Glomerular endothelial cell (primary cell): Measurements from ENCODE around the gene TSC22D2. TPM values are rescaled to one million over a fixed set of nuclear protein-coding genes. Genes with fewer than 3 reads are reported as not detected.
A peak's percentile ranks its signal among the peaks of the same experiment; 100 is the strongest.
"Not testable (repeated sequence)": the region's sequence is repeated elsewhere in the genome, so short reads cannot be mapped to it uniquely, and the experiment has no call there.

Experiments
- DNase-seq: peaks from one replicate; pipeline ENCODE4 v3.0.0-alpha.2; 2011; ENCODE audit warnings: low read depth, low spot score; ENCODE audit errors: extremely low read depth
- total RNA-seq: library from RNA; depleted of rRNA; stranded (reverse); fragments of >200 nt; gene quantifications from 2 replicates; pipeline ENCODE4 v1.2.3, GENCODE V29; 2015

Gene TSC22D2
- total RNA-seq, 1 donor from 2014 or later = 25.9 TPM

DNA sequence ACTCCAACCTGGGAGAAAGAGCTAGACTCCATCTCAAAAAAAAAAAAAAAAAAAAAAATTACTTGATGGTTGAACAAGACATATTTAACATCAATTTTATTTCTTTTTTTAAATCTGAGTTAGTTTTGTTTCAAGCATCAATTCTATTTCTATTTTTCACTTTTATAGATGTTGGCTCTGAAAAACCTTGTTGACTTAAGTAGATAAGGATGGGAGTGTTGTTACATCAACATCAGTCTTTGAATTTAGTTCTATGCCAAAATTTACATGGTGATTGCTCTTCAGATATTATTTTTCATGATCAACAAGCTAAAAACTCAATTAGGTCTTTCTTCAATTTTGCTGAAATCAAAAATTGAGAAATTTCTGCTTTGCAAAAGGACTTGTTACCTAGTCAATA, 71.3 kb downstream of the TSC22D2 start:
- no peak for DNase-seq

DNA sequence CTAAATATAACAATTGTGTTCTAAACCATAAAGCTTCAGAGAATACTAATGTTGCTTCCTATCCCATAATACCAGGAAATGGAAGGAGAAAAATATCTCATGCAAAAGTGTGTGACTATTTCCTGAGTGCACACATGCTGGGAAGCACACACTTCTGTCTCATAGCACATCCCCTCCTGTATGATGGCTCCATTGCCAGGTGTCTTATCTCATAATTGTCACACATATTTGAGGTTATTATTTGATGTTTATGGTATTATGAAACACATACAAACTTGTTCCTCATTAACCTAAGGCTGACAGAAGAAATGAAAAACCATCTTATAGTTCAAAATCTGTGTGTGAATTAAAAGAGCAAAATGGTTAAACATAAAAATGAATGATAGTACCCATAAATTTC, 72.8 kb downstream of the TSC22D2 start:
- no peak for DNase-seq

DNA sequence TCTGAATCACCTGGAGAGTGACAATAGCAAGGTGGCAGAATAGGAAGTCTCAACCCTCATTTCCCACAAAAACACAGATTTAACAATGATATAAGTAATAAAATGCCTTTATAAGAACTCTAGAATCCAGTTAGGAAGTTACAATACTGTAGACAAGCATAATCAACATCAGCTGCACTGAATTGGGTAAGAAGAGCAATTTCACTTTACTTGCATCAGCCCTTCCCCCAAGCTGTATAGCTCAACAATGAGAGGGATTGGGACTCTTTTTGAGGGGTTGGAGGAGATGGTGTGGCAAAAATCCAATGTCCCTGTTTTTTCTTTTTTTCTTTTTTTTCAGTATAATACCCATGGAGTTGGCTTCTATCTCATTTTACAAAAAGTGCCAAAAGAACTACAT, 75.1 kb downstream of the TSC22D2 start:
- DNase-seq = no peak

DNA sequence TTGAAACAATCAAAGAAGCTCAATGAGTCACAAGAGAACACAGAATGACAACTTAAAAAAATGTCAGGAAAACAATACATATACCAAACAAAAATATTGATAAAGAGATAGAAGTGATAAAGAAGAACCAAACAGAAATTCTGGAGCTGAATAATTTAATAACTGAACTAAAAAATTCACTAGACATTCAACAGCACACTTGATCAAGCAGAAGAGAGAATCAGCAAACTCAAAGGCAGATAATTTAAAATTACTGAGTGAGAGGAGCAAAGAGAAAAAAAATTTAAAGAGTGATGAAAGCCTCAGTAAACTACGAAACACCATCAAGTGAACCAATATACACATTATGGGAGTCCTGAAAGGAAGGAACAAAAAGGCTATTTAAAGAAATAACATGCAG, 76.3 kb downstream of the TSC22D2 start:
- no peak for DNase-seq

DNA sequence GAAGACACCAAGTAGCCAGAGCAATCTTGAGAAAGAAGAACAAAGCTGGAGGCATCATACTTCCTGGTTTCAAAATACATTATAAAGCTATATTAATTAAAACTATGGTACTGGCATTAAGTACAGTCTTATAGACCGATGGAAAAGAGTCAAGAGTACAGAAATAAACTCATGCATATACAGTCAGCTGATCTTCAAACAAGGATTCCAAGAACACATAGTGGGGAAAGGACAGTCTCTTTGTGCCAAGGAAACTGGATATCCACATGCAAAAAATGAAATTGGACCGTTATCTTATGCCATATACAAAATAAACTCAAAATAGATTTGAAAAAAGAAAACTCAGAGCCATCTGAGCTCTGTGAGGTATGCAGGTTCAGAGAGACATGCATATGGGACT, 80.8 kb downstream of the TSC22D2 start:
- DNase-seq = no peak

- no peak for DNase-seq
These were observed 82.3 kb downstream of the TSC22D2 start for GRCh38 chr3:150490277-150490986.

DNA sequence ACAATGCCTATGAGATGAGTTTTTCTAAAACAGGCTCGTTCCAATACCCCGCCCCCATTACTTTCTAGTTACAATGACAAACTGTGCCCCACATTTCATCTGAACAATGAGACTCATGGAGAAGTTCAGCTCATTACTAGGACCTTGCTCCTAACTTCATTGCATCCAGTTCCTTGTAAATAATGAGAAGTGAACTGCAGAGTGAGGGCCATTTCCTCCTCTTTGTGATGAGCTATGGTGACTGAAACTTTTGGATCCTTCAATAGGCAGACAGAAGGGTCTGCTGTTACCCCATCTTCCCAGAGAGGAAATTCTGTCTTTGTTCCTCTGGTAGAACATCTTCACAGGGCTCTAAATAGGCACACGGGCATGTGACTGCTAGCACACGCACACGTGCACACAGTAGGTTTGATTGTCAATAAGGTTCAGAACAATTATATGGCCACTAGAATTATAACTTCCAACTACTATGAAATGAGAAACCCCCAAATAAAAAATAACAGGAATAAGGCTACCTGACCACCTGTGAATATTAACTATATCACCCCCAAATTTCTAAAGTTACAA, 86.4 kb downstream of the TSC22D2 start:
- DNase-seq = no peak

DNA sequence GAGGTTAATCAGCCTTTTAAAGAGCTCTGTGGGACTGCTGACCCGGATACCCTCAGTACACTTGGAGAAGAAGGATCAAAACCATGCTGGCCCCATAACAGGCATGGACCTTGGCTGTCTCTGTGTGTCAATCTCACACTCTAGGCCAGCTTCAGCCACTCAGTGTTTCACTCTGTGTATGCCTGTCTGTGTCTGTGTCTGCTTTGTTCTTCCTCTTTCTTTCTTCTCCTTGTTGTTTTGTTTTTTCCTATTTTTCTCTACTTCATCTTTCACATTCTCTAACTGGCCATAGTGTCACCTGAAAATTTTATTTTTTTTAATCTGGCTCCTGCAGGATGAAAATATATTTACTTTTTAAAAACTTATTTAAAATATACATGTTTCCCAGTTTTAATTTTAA, 87.1 kb downstream of the TSC22D2 start:
- no peak for DNase-seq

DNA sequence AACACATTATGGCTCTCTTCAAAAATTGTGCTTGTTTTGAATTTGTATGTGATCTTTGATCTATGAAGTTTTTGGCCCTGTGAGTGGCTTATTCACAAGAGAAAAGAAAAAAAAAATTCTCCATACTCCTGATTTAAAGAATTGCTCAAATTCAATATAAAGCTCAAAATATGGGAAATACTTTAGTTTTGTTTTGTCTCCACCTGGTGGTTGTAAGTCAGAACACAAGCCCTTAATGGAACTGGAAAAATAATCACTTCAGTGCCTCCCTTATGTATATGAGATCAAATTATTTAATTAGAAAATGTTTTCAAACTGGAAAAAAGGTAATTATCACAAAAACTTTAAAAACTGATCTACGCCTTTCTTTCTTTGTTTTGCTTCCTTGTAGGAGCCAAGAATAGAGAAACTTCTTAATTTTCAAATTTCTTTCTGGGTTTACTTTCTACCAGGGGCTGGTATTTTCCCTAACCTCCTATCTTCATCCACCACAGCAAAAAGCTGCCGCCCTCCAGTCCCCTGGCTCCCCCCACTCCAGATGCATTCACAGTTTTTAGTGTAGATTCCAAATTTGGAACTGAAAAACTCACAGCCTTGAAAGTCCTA, 87.6 kb downstream of the TSC22D2 start:
- peak; percentile 36 for DNase-seq

- no peak for DNase-seq
These were observed 89.9 kb downstream of the TSC22D2 start for GRCh38 chr3:150497956-150498355.

DNA sequence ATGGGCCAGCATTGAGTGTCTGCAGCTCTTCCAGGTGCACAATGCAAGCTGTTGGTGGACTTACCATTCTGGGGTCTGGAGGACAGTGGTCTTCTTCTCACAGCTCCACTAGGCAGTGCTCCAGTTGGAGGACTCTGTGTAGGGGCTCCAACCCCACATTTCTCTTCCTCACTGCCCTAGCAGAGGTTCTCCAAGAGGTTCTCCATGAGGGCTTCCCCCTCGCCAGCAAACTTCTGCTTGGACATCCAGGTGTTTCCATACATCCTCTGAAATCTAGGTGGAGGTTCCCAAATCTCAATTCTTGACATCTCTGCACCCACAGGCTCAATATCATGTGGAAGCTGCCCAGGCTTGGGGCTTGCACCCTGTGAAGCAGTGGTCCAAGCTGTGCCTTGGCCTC, 92.9 kb downstream of the TSC22D2 start:
- DNase-seq = not testable (repeated sequence)

- DNase-seq = no peak
These were observed 95.5 kb downstream of the TSC22D2 start for GRCh38 chr3:150503402-150504099.

DNA sequence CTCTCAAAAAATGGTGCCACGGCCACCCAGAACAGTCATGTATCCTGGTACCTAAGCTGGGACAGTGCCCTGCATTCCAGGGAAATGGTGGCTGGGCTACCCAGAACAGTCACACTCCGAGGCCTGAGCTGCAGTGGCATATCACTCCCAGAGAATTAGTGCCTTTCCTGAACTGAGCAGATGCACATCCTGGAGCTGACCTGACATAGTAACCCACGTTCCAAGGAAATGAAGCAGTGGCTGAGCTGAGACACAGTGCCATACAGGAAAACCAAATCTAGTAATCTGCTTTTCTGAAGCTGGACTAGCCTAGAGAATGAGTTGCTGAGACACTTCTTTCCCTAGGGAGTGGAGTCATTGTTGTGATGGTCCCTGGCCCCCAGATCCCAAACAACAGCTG, 96.4 kb downstream of the TSC22D2 start:
- DNase-seq = no peak

- DNase-seq = no peak
These were observed 100.3 kb downstream of the TSC22D2 start for GRCh38 chr3:150508401-150508800.

DNA sequence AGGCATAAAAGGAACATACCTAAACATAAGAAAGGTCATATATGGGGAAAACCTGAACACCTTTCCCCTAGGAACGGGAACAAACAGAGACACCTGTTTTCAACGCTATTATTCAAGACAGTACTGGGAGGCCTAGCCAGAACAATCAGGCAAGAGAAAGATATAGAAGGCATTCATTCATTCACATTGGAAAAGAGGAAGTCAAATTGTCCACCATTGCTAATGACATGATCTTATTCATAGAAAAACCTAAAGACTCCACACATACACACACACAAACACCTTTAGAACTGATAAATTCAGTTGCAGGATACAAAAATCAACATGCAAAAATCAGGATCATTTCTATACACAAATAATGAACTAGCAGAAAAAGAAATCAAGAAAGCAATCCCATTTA, 101.7 kb downstream of the TSC22D2 start:
- no peak for DNase-seq

GRCh38 chr3:150511122-150511821, 103.2 kb downstream of the TSC22D2 start:
- DNase-seq = no peak

GRCh38 chr3:150515210-150515609, 107.1 kb downstream of the TSC22D2 start:
- no peak for DNase-seq
